Trophoblast cell (in vitro differentiated cells and primary cell): ENCODE results near the gene C13orf46.
"Not testable (repeated sequence)": the region's sequence is repeated elsewhere in the genome, so short reads cannot be mapped to it uniquely, and the experiment has no call there.

Source experiments
- DNase-seq, 2 donors: peaks; one replicate each; pipeline ENCODE4 v3.0.0-alpha.2; 2016
- H2AFZ ChIP-seq: 2 replicates; pipeline ENCODE4 v1.6.1; 2013; ENCODE audit warnings: low read length, moderate library complexity, mild to moderate bottlenecking; ENCODE audit not compliant: insufficient read depth, poor library complexity
- H2AK5ac ChIP-seq: 2 replicates; pipeline ENCODE4 v1.6.1; 2013; ENCODE audit warnings: mild to moderate bottlenecking, low read length
- H2BK120ac ChIP-seq: 2 replicates; pipeline ENCODE4 v1.6.1; 2013; ENCODE audit warnings: low read length, mild to moderate bottlenecking, moderate library complexity; ENCODE audit not compliant: insufficient read depth, poor library complexity
- H2BK12ac ChIP-seq: 2 replicates; pipeline ENCODE4 v1.6.1; 2013; ENCODE audit warnings: mild to moderate bottlenecking, low read length, moderate library complexity
- H2BK5ac ChIP-seq: 2 replicates; pipeline ENCODE4 v1.6.1; 2013; ENCODE audit warnings: low read length, low read depth, moderate library complexity, mild to moderate bottlenecking; ENCODE audit not compliant: poor library complexity
- H3K14ac ChIP-seq: 2 replicates; pipeline ENCODE4 v1.6.1; 2013; ENCODE audit warnings: mild to moderate bottlenecking, low read length
- H3K18ac ChIP-seq: 2 replicates; pipeline ENCODE4 v1.6.1; 2013; ENCODE audit warnings: mild to moderate bottlenecking, low read length
- H3K23ac ChIP-seq: 2 replicates; pipeline ENCODE4 v1.6.1; 2013; ENCODE audit warnings: low read length
- H3K27ac ChIP-seq: 2 replicates; pipeline ENCODE4 v1.5.1; 2013; ENCODE audit warnings: low read depth, mild to moderate bottlenecking, inconsistent platforms, low read length, moderate library complexity
- H3K27me3 ChIP-seq: 2 replicates; pipeline ENCODE4 v1.6.1; 2013; ENCODE audit warnings: inconsistent platforms, mild to moderate bottlenecking, low read length, moderate library complexity; ENCODE audit not compliant: insufficient read depth
- H3K36me3 ChIP-seq, 2 experiments: 1 replicate in 1 of 2; 2 replicates in 1 of 2; pipeline ENCODE4 v1.6.1; 2013; ENCODE audit warnings: low read length in 2 of 2, mild to moderate bottlenecking in 2 of 2, moderate library complexity in 1 of 2; ENCODE audit not compliant: insufficient read depth in 2 of 2, control insufficient read depth in 1 of 2
- H3K4ac ChIP-seq: 2 replicates; pipeline ENCODE4 v1.6.1; 2013; ENCODE audit warnings: low read depth, mild to moderate bottlenecking, low read length, moderate library complexity
- H3K4me1 ChIP-seq, 2 experiments: 1 replicate in 1 of 2; 2 replicates in 1 of 2; pipeline ENCODE4 v1.6.1; 2013; ENCODE audit warnings: low read length in 2 of 2, mild to moderate bottlenecking in 2 of 2, moderate library complexity in 1 of 2; ENCODE audit not compliant: insufficient read depth in 2 of 2, control insufficient read depth in 1 of 2
- H3K4me2 ChIP-seq: 2 replicates; pipeline ENCODE4 v1.6.1; 2013; ENCODE audit warnings: inconsistent platforms, mild to moderate bottlenecking, low read length, moderate library complexity
- H3K4me3 ChIP-seq: 2 replicates; pipeline ENCODE4 v1.5.1; 2013; ENCODE audit warnings: mild to moderate bottlenecking, low read depth, low read length, inconsistent platforms
- H3K79me1 ChIP-seq: one replicate; pipeline ENCODE4 v1.6.1; 2013; ENCODE audit warnings: low read length
- H3K79me2 ChIP-seq: 2 replicates; pipeline ENCODE4 v1.6.1; 2013; ENCODE audit warnings: low read length, mild to moderate bottlenecking; ENCODE audit not compliant: control insufficient read depth, insufficient read depth, poor library complexity
- H3K9ac ChIP-seq: 2 replicates; pipeline ENCODE4 v1.6.1; 2013; ENCODE audit warnings: mild to moderate bottlenecking, low read length
- H3K9me3 ChIP-seq: 2 replicates; pipeline ENCODE4 v1.6.1; 2013; ENCODE audit warnings: low read depth, mild to moderate bottlenecking, control low read depth, inconsistent platforms, low read length; ENCODE audit not compliant: insufficient read depth
- H4K12ac ChIP-seq: 2 replicates; pipeline ENCODE4 v1.6.1; 2013; ENCODE audit warnings: low read depth, mild to moderate bottlenecking, low read length, moderate library complexity
- H4K8ac ChIP-seq: 2 replicates; pipeline ENCODE4 v1.6.1; 2013; ENCODE audit warnings: low read depth, mild to moderate bottlenecking, low read length, moderate library complexity
- H4K91ac ChIP-seq: one replicate; pipeline ENCODE4 v1.6.1; 2013; ENCODE audit warnings: low read depth, mild to moderate bottlenecking, low read length, moderate library complexity
- WGBS: extraction: QIAGEN DNeasy Blood & Tissue Kit; methylation state at CpG from one replicate; pipeline ENCODE4 v1.1.7; 2013; ENCODE audit warnings: missing lambda C conversion rate; ENCODE audit not compliant: insufficient read length, insufficient coverage; ENCODE audit errors: extremely low coverage; 5-methylcytosine and 5-hydroxymethylcytosine counted together

Gene C13orf46

DNA sequence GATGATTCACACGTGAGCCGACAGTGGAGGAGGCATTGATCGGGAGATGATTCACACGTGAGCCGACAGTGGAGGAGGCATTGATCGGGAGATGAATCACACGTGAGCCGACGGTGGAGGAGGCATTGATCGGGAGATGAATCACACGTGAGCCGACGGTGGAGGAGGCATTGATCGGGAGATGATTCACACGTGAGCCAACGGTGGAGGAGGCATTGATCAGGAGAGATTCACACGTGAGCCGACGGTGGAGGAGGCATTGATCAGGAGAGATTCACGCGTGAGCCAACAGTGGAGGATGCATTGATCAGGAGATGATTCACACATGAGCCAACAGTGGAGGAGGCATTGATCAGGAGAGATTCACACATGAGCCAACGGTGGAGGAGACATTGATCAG lies 60.0 kb downstream of the C13orf46 start:
- not testable (repeated sequence) for H4K91ac ChIP-seq, H3K4me1 ChIP-seq, H3K36me3 ChIP-seq, H3K27me3 ChIP-seq, H3K79me2 ChIP-seq, H3K23ac ChIP-seq, H2AFZ ChIP-seq, H4K12ac ChIP-seq, H3K79me1 ChIP-seq, H3K14ac ChIP-seq, DNase-seq, H2AK5ac ChIP-seq, H2BK120ac ChIP-seq, H3K4ac ChIP-seq, H3K27ac ChIP-seq, H4K8ac ChIP-seq, H3K4me2 ChIP-seq, H3K18ac ChIP-seq, H3K9ac ChIP-seq, H3K4me3 ChIP-seq, H3K9me3 ChIP-seq, H2BK5ac ChIP-seq, H2BK12ac ChIP-seq
- WGBS: no CpG with 5 or more reads among the region's 22 CpGs

DNA sequence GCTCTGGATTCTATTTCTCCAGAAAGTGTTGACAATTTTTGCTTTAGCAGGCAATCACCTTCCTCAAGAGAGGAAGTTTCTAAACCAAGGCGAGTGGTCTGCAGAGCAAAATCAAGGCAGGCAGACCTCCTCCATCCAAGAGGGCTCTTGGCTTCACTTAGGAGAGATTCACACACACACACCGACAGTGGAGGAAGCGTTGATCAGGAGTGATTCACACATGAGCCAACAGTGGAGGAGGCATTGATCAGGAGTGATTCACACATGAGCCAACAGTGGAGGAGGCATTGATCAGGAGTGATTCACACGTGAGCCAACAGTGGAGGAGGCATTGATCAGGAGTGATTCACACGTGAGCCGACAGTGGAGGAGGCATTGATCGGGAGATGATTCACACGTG lies 60.5 kb downstream of the C13orf46 start:
- not testable (repeated sequence) for H3K4me2 ChIP-seq, H3K18ac ChIP-seq, H3K4ac ChIP-seq, H3K36me3 ChIP-seq, H4K8ac ChIP-seq, H3K4me1 ChIP-seq, H2BK120ac ChIP-seq, H2AFZ ChIP-seq, H2BK5ac ChIP-seq, H3K23ac ChIP-seq, H3K4me3 ChIP-seq, H3K9ac ChIP-seq, DNase-seq, H3K9me3 ChIP-seq, H3K79me1 ChIP-seq, H3K27ac ChIP-seq, H2AK5ac ChIP-seq, H4K91ac ChIP-seq, H4K12ac ChIP-seq, H2BK12ac ChIP-seq, H3K14ac ChIP-seq, H3K79me2 ChIP-seq, H3K27me3 ChIP-seq
- WGBS: no CpG with 5 or more reads among the region's 8 CpGs

DNA sequence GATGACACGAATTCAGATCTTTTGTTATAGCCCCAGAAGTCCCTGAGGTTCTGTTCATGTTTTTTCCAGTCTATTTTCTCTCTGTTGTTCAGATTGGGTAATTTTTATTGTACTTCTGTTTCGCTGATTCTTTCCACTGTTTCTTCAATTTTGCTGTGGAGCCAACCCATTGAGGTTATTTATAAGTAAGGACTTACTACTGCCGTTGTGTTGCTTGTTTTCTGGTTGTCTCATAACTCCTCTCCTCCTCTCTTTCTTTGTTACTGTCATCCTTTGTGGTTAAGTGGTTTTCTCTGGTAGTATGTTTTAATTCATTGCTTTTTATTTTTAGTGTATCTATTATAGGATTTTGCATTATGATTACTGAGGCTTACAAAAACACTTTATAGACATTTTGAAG lies 61.3 kb downstream of the C13orf46 start:
- H3K36me3 ChIP-seq: no peaks in the 10 kb centered on the region
- no peak overlapping the region for H3K4ac ChIP-seq
- no CpG with 5 or more reads among the region's 3 CpGs for WGBS
- no peaks in the 10 kb centered on the region for H3K27me3 ChIP-seq
- no peak overlapping the region for H2BK12ac ChIP-seq
- H2AFZ ChIP-seq: no peak overlapping the region
- no peak overlapping the region for H2AK5ac ChIP-seq
- H3K79me2 ChIP-seq: no peaks in the 10 kb centered on the region
- no peak overlapping the region for H3K14ac ChIP-seq
- H4K8ac ChIP-seq: no peak overlapping the region
- no peak overlapping the region for H3K4me3 ChIP-seq
- H4K91ac ChIP-seq: no peak overlapping the region
- H3K18ac ChIP-seq: no peak overlapping the region
- H3K23ac ChIP-seq: no peak overlapping the region
- H3K9me3 ChIP-seq: peaks cover 2% of the 10 kb centered on the region
- no peak overlapping the region for H3K4me2 ChIP-seq
- H4K12ac ChIP-seq: no peak overlapping the region
- peaks cover 6% of the 10 kb centered on the region for H3K79me1 ChIP-seq
- H2BK120ac ChIP-seq: no peak overlapping the region
- H3K9ac ChIP-seq: no peak overlapping the region
- DNase-seq: no peak
- H2BK5ac ChIP-seq: no peak overlapping the region
- H3K27ac ChIP-seq: no peak overlapping the region
- H3K4me1 ChIP-seq: peaks cover 6 to 10% of the 10 kb centered on the region in 2 experiments

DNA sequence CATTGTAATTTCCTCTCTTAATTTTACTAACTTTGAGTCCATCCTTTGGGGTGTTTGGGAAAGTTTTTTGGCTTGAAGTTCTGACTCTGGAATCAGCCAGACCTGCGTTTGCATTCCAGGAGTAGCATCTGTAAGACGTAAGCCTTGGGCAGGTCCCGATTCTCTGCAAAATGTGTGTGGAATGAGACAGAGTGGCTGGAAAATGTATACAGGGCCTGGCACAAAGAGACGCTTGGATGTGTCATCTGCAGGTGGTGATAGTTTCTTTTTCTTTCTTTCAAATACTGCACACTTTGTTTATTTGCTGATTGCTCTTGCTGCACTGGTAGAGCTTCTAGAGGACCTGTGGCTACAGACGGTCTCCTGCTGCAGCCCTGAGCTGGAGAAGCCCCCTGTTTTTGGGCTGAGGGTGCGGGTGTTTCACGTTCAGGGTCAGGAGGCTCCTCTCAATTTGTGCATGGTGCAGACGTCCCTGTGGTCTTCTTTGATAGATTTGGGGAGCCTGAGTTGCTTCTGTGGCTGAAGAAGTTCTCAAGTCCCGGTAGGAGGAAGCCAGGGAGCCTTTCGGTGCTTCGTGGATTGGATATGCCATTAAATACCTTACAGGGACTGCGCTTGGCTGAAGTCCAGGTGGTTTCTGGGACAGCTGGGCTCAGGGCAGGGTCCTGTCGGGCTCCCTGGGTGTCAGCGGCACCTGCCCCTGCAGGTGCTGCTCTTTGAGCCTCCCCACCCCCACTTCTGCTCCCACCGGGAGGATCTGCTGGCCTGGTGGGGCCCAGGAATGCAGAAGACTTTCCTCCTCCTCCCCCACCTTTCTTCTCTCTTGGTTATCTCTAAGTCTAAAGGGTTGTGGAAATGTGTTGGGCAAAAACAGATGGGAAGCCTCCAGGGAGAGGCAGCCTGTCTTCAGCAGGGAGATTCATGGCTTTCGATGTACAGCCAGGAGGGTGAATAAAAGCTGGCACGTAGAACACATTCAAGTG lies 66.0 kb downstream of the C13orf46 start:
- no CpG with 5 or more reads among the region's 17 CpGs for WGBS
- H3K9ac ChIP-seq: no peak overlapping the region

More for the DNA sequence above, 66.0 kb downstream of the C13orf46 start:
- Histone ChIP-seq H3K9me3 (no peaks in the 10 kb centered on the region), H3K36me3 (no peaks in the 10 kb centered on the region), H4K91ac (peak overlapping the region; percentile 50), H3K4me1 (peaks cover 6 to 12% of the 10 kb centered on the region in 2 experiments), H4K12ac (no peak overlapping the region), H3K27me3 (no peaks in the 10 kb centered on the region), H3K4me2 (peak overlapping the region; percentile 12), H2AK5ac (no peak overlapping the region), H3K23ac (no peak overlapping the region), H3K14ac (peak overlapping the region; percentile 39), H3K4me3 (no peak overlapping the region), H2AFZ (peak overlapping the region; percentile 48), H3K18ac (peak overlapping the region; percentile 8), H2BK12ac (peak overlapping the region; percentile 77), H3K79me1 (peaks cover 9% of the 10 kb centered on the region), H4K8ac (peak overlapping the region; percentile 42), H3K79me2 (no peaks in the 10 kb centered on the region), H2BK5ac (peak overlapping the region; percentile 71), H2BK120ac (peak overlapping the region; percentile 36), H3K4ac (no peak overlapping the region), H3K27ac (peak overlapping the region; percentile 83)
- peak; percentile 30 to 65 for DNase-seq
